ENCODE data around the gene SLC44A1.

The SLC44A1 gene

GRCh38 chr9:105299190-105299854, 54.9 kb downstream of the SLC44A1 start:
- H3K9me3 ChIP-seq (ENCODE audit: control insufficient read depth, insufficient read depth, low read length) = no peaks in the 10 kb centered on the region
- no peak overlapping the region for H3K9ac ChIP-seq (ENCODE audit: low read depth, low read length)
- H3K4me1 ChIP-seq (ENCODE audit: control insufficient read depth, insufficient read depth, low read length) = peaks cover 45% of the 10 kb centered on the region
- no peaks in the 10 kb centered on the region for H3K27me3 ChIP-seq (ENCODE audit: control insufficient read depth, insufficient read depth, low read length)
- H3K36me3 ChIP-seq (ENCODE audit: control insufficient read depth, insufficient read depth, low read length) = peaks cover 32% of the 10 kb centered on the region
- no peak overlapping the region for H3K4me3 ChIP-seq (ENCODE audit: low read depth, low read length)
- H3K27ac ChIP-seq (ENCODE audit: low read depth, low read length) = peak overlapping the region; percentile 12

DNA sequence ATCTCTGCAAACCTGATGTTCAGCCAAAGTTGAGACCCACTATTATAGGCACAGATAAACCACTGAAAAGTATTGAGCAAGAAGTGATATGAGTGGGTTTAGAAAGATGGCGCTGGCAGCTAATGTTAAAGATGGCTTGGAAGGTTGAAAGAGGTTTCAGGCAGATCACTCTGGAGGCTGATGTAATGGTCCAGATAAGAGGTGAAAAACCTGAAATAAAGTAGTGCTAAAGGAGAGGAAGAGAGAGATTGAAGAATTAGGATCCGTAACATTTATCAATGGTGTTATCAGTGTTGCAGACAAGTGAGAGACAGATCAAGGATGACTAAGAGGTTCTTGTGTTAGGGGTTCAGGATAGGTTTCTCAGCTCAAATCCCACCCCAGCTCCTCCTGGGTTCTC, 58.3 kb downstream of the SLC44A1 start:
- H3K4me1 ChIP-seq (ENCODE audit: control insufficient read depth, insufficient read depth, low read length) = peaks cover 22% of the 10 kb centered on the region
- no peaks in the 10 kb centered on the region for H3K27me3 ChIP-seq (ENCODE audit: control insufficient read depth, insufficient read depth, low read length)
- no peak overlapping the region for H3K4me3 ChIP-seq (ENCODE audit: low read depth, low read length)
- no peaks in the 10 kb centered on the region for H3K9me3 ChIP-seq (ENCODE audit: control insufficient read depth, insufficient read depth, low read length)
- peaks cover 32% of the 10 kb centered on the region for H3K36me3 ChIP-seq (ENCODE audit: control insufficient read depth, insufficient read depth, low read length)
- H3K9ac ChIP-seq (ENCODE audit: low read depth, low read length) = no peak overlapping the region
- H3K27ac ChIP-seq (ENCODE audit: low read depth, low read length) = no peak overlapping the region

GRCh38 chr9:105305856-105306255, 61.4 kb downstream of the SLC44A1 start:
- no peak overlapping the region for H3K27ac ChIP-seq (ENCODE audit: low read depth, low read length)
- H3K4me3 ChIP-seq (ENCODE audit: low read depth, low read length) = no peak overlapping the region
- no peaks in the 10 kb centered on the region for H3K27me3 ChIP-seq (ENCODE audit: control insufficient read depth, insufficient read depth, low read length)
- peaks cover 34% of the 10 kb centered on the region for H3K4me1 ChIP-seq (ENCODE audit: control insufficient read depth, insufficient read depth, low read length)
- H3K9ac ChIP-seq (ENCODE audit: low read depth, low read length) = no peak overlapping the region
- peaks cover 26% of the 10 kb centered on the region for H3K36me3 ChIP-seq (ENCODE audit: control insufficient read depth, insufficient read depth, low read length)
- no peaks in the 10 kb centered on the region for H3K9me3 ChIP-seq (ENCODE audit: control insufficient read depth, insufficient read depth, low read length)

DNA sequence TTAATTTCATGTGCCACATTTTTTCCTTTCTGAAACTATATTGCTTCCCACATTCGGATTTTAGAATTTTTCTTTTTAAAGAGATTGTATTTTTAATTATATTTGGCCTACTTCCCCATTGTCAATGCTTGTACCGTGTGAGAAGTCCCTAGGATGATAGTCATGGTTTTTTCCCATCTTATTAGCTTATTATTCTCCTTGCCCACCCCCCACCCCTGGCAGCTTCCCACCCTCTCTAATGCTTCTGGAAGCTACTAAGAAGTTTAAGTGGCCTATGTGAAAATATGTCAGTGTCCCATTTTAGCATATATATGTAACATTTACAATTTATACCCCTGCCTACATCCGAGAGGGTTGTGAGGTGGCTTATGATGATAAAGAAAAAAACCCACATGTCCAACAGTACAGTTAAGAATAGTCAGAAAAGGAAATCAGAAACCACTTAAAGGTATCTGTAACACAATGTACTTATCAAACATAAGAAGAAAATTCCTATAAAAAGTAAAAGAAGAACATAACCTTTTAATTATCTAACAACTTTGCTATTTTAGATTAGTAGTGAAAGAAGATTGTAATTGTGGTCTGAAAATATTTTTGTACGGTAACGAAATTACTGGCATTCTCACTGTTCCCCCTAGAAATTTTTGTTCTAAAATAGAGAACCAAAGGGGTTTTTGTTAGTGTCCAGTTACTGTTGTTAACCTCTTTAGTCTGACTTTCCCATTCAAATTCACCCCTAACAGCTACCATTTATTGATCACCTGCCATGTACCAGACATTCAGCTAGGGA, 62.1 kb downstream of the SLC44A1 start:
- Histone ChIP-seq H3K4me1 (ENCODE audit: control insufficient read depth, insufficient read depth, low read length) (peaks cover 34% of the 10 kb centered on the region), H3K4me3 (ENCODE audit: low read depth, low read length) (no peak overlapping the region), H3K27ac (ENCODE audit: low read depth, low read length) (no peak overlapping the region), H3K9me3 (ENCODE audit: control insufficient read depth, insufficient read depth, low read length) (no peaks in the 10 kb centered on the region), H3K9ac (ENCODE audit: low read depth, low read length) (no peak overlapping the region), H3K36me3 (ENCODE audit: control insufficient read depth, insufficient read depth, low read length) (peaks cover 28% of the 10 kb centered on the region), H3K27me3 (ENCODE audit: control insufficient read depth, insufficient read depth, low read length) (no peaks in the 10 kb centered on the region)

DNA sequence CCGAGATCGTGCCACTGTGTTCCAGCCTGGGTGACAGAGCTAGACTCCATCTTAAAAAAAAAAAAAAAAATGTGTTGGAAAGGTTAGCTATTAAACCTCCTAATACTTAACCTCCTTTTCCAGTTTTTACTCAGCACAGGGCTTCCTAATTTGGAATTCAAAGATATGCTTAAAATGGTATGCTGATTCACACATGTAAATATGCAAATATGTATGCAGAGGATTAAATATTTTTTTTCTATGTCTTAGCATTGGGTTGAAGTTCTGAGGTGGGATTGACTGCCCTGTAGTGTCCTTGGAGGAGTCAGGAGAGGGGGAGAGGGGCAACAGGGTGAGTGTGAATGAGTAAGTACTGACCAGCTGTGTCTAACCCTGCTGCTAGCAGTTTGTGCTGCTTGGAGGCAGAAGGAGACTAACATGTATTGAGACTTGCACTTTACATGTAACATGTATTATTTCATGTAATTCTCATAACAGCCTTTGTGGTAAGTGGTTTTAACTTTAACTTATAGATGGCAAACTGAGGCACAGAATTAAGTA, 63.2 kb downstream of the SLC44A1 start:
- H3K4me3 ChIP-seq (ENCODE audit: low read depth, low read length) = no peak overlapping the region
- H3K4me1 ChIP-seq (ENCODE audit: control insufficient read depth, insufficient read depth, low read length) = peaks cover 34% of the 10 kb centered on the region
- no peak overlapping the region for H3K9ac ChIP-seq (ENCODE audit: low read depth, low read length)
- H3K36me3 ChIP-seq (ENCODE audit: control insufficient read depth, insufficient read depth, low read length) = peaks cover 28% of the 10 kb centered on the region
- no peaks in the 10 kb centered on the region for H3K9me3 ChIP-seq (ENCODE audit: control insufficient read depth, insufficient read depth, low read length)
- no peaks in the 10 kb centered on the region for H3K27me3 ChIP-seq (ENCODE audit: control insufficient read depth, insufficient read depth, low read length)
- H3K27ac ChIP-seq (ENCODE audit: low read depth, low read length) = no peak overlapping the region

- H3K9ac ChIP-seq (ENCODE audit: low read depth, low read length) = no peak overlapping the region
- H3K27ac ChIP-seq (ENCODE audit: low read depth, low read length) = no peak overlapping the region
- peaks cover 17% of the 10 kb centered on the region for H3K36me3 ChIP-seq (ENCODE audit: control insufficient read depth, insufficient read depth, low read length)
- peaks cover 34% of the 10 kb centered on the region for H3K4me1 ChIP-seq (ENCODE audit: control insufficient read depth, insufficient read depth, low read length)
- H3K4me3 ChIP-seq (ENCODE audit: low read depth, low read length) = no peak overlapping the region
- H3K27me3 ChIP-seq (ENCODE audit: control insufficient read depth, insufficient read depth, low read length) = no peaks in the 10 kb centered on the region
- no peaks in the 10 kb centered on the region for H3K9me3 ChIP-seq (ENCODE audit: control insufficient read depth, insufficient read depth, low read length)
Observed at GRCh38 chr9:105308461-105309341, 64.2 kb downstream of the SLC44A1 start.

DNA sequence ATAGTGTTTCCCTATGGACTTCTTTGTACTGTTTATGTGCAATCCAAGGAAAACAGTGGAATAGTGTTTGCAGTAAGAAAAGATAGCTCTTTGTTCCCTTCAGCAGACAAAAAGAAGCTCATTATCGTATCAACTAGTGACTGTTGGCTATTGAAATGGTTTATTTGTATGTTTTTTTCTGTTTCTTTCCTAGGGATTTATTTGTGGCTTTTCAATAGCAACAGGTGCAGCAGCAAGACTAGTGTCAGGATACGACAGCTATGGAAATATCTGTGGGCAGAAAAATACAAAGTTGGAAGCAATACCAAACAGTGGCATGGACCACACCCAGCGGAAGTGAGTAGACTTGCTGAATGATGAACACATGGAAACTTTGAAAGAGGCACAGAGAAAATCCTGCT, 65.1 kb downstream of the SLC44A1 start:
- Histone ChIP-seq H3K27me3 (ENCODE audit: control insufficient read depth, insufficient read depth, low read length) (no peaks in the 10 kb centered on the region), H3K36me3 (ENCODE audit: control insufficient read depth, insufficient read depth, low read length) (peaks cover 16% of the 10 kb centered on the region), H3K4me1 (ENCODE audit: control insufficient read depth, insufficient read depth, low read length) (peaks cover 34% of the 10 kb centered on the region), H3K9me3 (ENCODE audit: control insufficient read depth, insufficient read depth, low read length) (no peaks in the 10 kb centered on the region), H3K4me3 (ENCODE audit: low read depth, low read length) (no peak overlapping the region), H3K9ac (ENCODE audit: low read depth, low read length) (no peak overlapping the region), H3K27ac (ENCODE audit: low read depth, low read length) (no peak overlapping the region)

- Histone ChIP-seq H3K27ac (ENCODE audit: low read depth, low read length) (no peak overlapping the region), H3K9me3 (ENCODE audit: control insufficient read depth, insufficient read depth, low read length) (no peaks in the 10 kb centered on the region), H3K9ac (ENCODE audit: low read depth, low read length) (no peak overlapping the region), H3K36me3 (ENCODE audit: control insufficient read depth, insufficient read depth, low read length) (peaks cover 21% of the 10 kb centered on the region), H3K4me1 (ENCODE audit: control insufficient read depth, insufficient read depth, low read length) (peaks cover 28% of the 10 kb centered on the region), H3K27me3 (ENCODE audit: control insufficient read depth, insufficient read depth, low read length) (no peaks in the 10 kb centered on the region), H3K4me3 (ENCODE audit: low read depth, low read length) (no peak overlapping the region)
Observed at GRCh38 chr9:105311306-105311705, 66.9 kb downstream of the SLC44A1 start.

- Histone ChIP-seq H3K27me3 (ENCODE audit: control insufficient read depth, insufficient read depth, low read length) (no peaks in the 10 kb centered on the region), H3K9me3 (ENCODE audit: control insufficient read depth, insufficient read depth, low read length) (no peaks in the 10 kb centered on the region), H3K4me1 (ENCODE audit: control insufficient read depth, insufficient read depth, low read length) (peaks cover 17% of the 10 kb centered on the region), H3K9ac (ENCODE audit: low read depth, low read length) (no peak overlapping the region), H3K4me3 (ENCODE audit: low read depth, low read length) (no peak overlapping the region), H3K36me3 (ENCODE audit: control insufficient read depth, insufficient read depth, low read length) (peaks cover 32% of the 10 kb centered on the region), H3K27ac (ENCODE audit: low read depth, low read length) (no peak overlapping the region)
Observed at GRCh38 chr9:105313238-105313637, 68.8 kb downstream of the SLC44A1 start.

- H3K9ac ChIP-seq (ENCODE audit: low read depth, low read length) = no peak overlapping the region
- H3K9me3 ChIP-seq (ENCODE audit: control insufficient read depth, insufficient read depth, low read length) = no peaks in the 10 kb centered on the region
- no peak overlapping the region for H3K27ac ChIP-seq (ENCODE audit: low read depth, low read length)
- no peaks in the 10 kb centered on the region; the same call in 1 of the 2 replicates for H3K4me1 ChIP-seq (ENCODE audit: control insufficient read depth, insufficient read depth, low read length)
- H3K27me3 ChIP-seq (ENCODE audit: control insufficient read depth, insufficient read depth, low read length) = no peaks in the 10 kb centered on the region
- peaks cover 16% of the 10 kb centered on the region for H3K36me3 ChIP-seq (ENCODE audit: control insufficient read depth, insufficient read depth, low read length)
- H3K4me3 ChIP-seq (ENCODE audit: low read depth, low read length) = no peak overlapping the region
Observed at GRCh38 chr9:105316703-105317102, 72.3 kb downstream of the SLC44A1 start.
